NCI-H2029 (cell line): ENCODE results near the gene ASB6.
"Not testable (repeated sequence)": the region's sequence is repeated elsewhere in the genome, so short reads cannot be mapped to it uniquely, and the experiment has no call there.

ENCODE experiments used
- DNase-seq: peaks from one replicate; lab custom pipeline; 2025; lab: John Stamatoyannopoulos, UW

ASB6 gene

GRCh38 chr9:129666575-129666974 is 24.6 kb upstream of the ASB6 start:
- DNase-seq: no peak

DNA sequence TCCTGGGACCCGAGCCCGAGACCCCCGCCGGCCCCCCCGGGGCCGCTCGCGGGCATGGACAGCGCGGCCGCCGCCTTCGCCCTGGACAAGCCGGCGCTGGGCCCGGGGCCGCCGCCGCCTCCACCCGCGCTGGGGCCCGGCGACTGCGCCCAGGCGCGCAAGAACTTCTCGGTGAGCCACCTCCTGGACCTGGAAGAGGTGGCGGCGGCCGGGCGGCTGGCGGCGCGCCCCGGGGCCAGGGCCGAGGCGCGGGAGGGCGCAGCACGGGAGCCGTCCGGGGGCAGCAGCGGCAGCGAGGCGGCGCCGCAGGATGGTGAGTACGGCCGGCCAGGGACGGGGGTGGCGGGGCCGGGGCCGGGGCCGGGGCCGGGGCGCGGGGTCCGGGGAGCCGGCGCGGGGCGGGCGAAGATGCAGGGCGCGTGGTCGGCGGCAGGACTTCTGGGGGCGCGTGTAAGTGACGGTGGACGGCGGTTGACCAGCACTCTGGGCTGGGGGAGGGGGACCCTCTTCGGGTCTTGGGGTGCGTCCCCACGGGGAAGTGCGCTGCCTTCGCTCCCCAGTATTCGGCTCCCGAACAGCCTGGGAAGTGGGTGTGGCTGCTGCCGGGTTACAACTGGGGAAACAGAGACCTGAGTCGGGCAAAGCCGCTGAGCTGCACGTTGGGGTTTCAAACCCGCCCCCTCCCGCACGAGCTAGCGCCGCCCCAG is 24.0 kb upstream of the ASB6 start:
- no peak for DNase-seq

- no peak for DNase-seq
Measured at GRCh38 chr9:129665389-129665775, 23.4 kb upstream of the ASB6 start, which contains the start of gene PRRX2. Gene PRRX2, plus strand, starts transcription at chr9:129665647. Its CDS starts 221 bp downstream, at chr9:129665868.

- no peak for DNase-seq
Measured at GRCh38 chr9:129664746-129665388, 22.9 kb upstream of the ASB6 start.

DNA sequence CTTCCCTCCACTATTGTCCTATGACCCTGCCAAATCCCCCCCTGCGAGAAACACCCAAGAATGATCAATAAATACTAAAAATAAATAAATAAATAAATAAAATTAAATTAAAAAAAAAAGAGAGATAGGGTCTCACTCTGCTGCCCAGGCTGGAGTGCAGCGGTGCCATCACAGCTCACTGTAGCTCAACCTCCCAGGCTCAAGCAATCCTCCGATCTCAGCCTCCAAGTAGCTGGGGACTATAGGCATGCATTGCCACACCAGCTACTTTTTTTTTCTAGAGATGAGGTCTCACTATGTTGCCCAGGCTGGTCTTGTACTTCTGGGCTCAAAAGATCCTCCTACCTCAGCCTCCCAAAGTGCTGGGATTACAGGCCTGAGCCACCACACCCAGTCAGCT is 20.3 kb upstream of the ASB6 start:
- not testable (repeated sequence) for DNase-seq

- DNase-seq: no peak
Measured at GRCh38 chr9:129661029-129661428, 19.1 kb upstream of the ASB6 start.

- DNase-seq: no peak
Measured at GRCh38 chr9:129656795-129657390, 14.9 kb upstream of the ASB6 start.

DNA sequence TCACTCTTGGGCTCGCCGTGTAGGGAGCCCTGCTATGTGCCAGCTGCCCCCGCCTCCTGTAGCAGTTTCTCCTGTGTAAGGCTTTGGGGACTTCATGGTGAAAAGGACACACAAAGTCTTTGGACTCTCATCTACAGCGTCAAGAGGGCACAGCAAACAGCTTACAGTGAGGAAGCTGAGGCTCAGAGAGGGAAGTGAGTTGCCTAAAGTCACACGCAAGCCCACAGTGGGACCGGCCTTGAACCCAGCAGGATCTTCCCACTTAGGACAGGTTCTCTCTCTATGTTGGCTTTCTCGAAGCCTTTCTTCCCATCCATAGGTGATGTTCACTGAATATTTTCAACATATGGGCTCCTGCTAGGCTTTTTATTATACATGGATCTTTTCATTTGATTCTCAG is 13.7 kb upstream of the ASB6 start:
- no peak for DNase-seq

GRCh38 chr9:129655154-129655553 is 13.2 kb upstream of the ASB6 start:
- no peak for DNase-seq

GRCh38 chr9:129654554-129655040 is 12.6 kb upstream of the ASB6 start:
- DNase-seq: no peak

GRCh38 chr9:129653823-129654553 is 12.0 kb upstream of the ASB6 start:
- DNase-seq: no peak

DNA sequence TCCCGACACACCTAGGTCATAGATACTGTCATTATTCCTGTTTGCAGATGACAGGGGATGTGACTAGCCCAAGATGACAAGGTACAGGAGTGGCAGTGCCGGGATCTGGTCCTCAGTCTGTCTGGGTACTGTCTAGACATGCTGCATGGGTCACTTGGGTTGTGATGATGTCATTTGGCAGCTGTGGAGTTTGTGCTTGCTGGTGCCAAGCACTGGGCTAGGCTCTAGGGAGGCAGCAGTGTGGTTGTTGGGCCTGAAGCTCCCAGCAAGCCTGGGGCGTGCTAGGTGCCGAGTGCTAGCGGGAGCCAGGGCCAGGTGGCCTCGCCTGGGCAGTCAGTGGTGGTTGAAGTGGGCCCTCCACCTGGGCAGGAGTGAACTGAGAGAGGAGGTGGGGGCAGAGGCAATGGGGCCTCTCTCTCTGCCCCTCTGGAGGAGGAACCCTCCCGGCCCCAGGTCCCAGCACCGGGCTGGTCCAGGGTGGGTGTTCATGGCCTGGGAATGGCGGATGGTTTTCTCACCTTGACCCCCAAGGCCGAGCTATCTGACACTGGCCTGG is 8.8 kb upstream of the ASB6 start:
- no peak for DNase-seq

DNA sequence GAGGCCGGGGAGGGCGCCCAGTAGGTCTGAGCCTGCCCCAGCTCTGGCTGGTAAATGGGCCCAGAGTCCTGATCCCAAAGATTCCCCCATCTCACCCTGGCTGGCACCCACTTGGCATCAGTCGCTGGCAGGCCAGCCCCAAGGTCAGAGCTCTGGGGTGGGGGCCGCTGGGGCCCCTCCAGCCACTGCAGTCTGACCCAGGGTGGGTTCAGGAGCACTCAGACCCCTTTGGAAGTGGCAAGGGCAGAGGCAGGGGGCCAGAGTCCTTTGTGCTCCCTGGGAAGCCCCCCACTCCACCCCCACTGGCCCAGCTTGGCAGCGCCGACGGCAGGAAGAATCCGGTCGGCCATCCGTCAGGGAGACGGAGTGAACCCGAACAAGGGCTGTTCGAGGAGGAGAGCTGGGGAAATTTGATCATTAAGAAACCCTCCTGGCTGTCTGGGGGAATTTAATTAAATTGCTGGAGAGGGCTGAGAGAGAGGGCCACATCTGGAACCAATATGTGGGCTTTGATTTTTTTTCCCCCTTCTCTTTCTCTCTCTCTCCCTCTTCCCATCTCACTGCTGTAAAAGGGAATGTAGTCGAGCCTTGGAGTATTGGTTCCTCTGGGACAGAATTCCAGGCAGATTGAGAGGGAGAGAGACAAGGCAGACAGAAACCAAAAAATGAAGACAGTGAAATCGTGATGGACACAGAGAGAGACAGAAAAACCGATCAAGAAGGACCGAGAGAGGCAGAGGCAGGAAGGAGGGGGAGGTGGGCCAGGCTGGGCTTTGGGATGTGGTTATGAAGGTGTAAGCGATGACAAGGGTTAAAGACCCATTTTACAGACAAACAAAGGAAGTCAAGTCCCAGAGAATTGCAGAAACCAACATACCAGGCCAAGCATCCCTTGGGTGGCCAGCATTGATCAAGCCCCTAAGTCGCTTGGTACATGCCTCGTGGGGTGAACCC is 8.1 kb upstream of the ASB6 start:
- no peak for DNase-seq

DNA sequence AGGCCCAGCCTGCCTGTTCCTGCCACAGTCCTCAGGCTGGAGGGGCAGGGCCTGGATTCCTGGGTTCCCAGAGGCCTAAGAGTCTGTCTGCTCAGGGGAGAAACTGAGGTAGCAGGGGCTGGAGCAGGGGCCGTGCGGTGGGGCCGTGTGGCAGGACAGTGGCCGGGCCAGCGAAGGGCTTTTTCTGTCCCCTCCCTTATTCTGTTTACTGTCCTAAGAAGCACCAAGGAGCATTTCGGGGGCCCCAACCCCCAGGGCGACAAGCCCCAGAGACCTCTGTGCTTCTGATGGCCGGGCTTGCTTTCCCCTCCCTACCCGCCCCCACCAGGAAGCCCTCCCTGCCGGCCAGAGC is 6.8 kb upstream of the ASB6 start:
- no peak for DNase-seq

GRCh38 chr9:129648092-129648763 is 6.3 kb upstream of the ASB6 start:
- no peak for DNase-seq

DNA sequence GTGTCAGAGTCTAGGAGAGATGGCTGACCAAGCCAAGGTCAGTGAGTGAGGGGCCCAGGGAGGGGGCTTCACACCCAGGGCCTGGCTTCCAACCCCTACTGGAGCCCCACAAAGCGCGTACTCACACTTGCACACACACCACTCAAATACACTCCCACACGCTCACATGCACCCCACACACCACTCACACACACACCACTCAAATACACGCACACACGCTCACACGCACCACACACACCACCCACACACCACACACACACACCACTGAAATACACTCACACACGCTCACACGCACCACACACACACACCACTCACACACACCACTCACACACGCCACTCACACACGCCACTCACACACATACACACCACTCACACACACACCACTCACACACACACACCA is 5.7 kb upstream of the ASB6 start:
- no peak for DNase-seq

DNA sequence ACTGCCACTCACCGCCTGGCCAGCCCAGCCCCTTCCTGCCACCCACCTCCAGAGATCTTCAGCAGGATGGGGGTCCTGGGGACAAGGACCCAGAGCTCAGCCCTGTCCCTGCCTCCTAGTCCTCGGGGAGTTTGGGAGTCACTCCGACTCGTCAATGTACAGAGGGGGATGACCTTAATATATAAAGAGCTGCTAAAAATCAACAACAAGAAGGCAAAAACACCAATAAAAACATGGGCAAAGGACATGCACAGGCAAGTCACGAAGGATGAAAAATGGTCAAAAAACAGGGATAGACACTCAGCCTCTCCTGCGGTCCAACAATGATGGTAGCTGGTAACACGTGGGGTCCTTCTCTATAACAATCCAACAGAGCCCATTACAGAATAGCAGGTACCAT is 4.7 kb upstream of the ASB6 start:
- DNase-seq: no peak

GRCh38 chr9:129646252-129646651 is 4.3 kb upstream of the ASB6 start:
- DNase-seq: no peak

DNA sequence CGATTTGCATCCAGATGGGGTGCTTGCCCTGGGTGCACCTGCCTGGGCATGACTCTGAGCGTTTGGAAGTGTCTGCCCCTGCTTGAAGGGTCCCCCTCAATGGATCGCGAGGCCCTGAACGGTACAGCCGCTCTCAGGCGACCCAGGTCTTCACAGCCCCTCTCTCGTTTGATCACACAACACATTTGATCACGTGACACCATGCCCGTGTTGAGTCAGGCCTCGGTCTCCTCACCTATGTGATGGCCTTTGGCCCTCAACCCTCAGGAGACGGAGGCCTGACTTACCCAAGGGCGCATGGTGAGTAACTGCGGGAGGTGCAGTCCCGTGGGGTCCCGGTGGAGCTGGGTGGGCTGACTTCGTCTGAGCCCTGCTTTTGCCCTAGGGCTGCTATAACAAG is 3.0 kb upstream of the ASB6 start:
- DNase-seq: no peak

GRCh38 chr9:129644365-129644764 is 2.4 kb upstream of the ASB6 start:
- no peak for DNase-seq

- no peak for DNase-seq
Measured at GRCh38 chr9:129643706-129644105, 1.8 kb upstream of the ASB6 start.
